HG03378 (cell line): Measurements from ENCODE around the gene PHACTR3.

ENCODE experiments used
- ATAC-seq: cut with Tn5 transposase; IDR thresholded peaks from one replicate; pipeline ENCODE4 v1.9.1; 2021; ENCODE audit warnings: mild to moderate bottlenecking, moderate library complexity; ENCODE audit not compliant: unreplicated experiment

Gene PHACTR3

GRCh38 chr20:59668926-59669850 lies 64.8 kb downstream of the PHACTR3 start:
- no peak for ATAC-seq

- ATAC-seq: no peak
These were observed 66.6 kb downstream of the PHACTR3 start for GRCh38 chr20:59670786-59671492.

GRCh38 chr20:59671661-59672471 lies 67.5 kb downstream of the PHACTR3 start:
- no peak for ATAC-seq

GRCh38 chr20:59672576-59672975 lies 68.2 kb downstream of the PHACTR3 start:
- no peak for ATAC-seq

GRCh38 chr20:59673288-59673997 lies 69.1 kb downstream of the PHACTR3 start:
- no peak for ATAC-seq

GRCh38 chr20:59673998-59674445 lies 69.7 kb downstream of the PHACTR3 start:
- no peak for ATAC-seq

- ATAC-seq: no peak
These were observed 71.9 kb downstream of the PHACTR3 start for GRCh38 chr20:59676126-59676850.

- ATAC-seq: no peak
These were observed 72.5 kb downstream of the PHACTR3 start for GRCh38 chr20:59676851-59677182.

GRCh38 chr20:59677586-59677985 lies 73.2 kb downstream of the PHACTR3 start:
- no peak for ATAC-seq

GRCh38 chr20:59678288-59678687 lies 73.9 kb downstream of the PHACTR3 start:
- no peak for ATAC-seq

- no peak for ATAC-seq
These were observed 74.6 kb downstream of the PHACTR3 start for GRCh38 chr20:59678951-59679350.

GRCh38 chr20:59680148-59680650 lies 75.9 kb downstream of the PHACTR3 start:
- ATAC-seq: no peak

GRCh38 chr20:59680852-59681251 lies 76.5 kb downstream of the PHACTR3 start:
- no peak for ATAC-seq

- no peak for ATAC-seq
These were observed 78.3 kb downstream of the PHACTR3 start for GRCh38 chr20:59682603-59683002.

GRCh38 chr20:59683181-59683580 lies 78.8 kb downstream of the PHACTR3 start:
- no peak for ATAC-seq

GRCh38 chr20:59684685-59685242 lies 80.4 kb downstream of the PHACTR3 start:
- ATAC-seq: no peak

GRCh38 chr20:59686404-59687346 lies 82.3 kb downstream of the PHACTR3 start:
- ATAC-seq: no peak

- ATAC-seq: no peak
These were observed 84.0 kb downstream of the PHACTR3 start for GRCh38 chr20:59688356-59688755.
